IPS DF 19.7 (cell line): ENCODE measurements around the gene ZNF609.

Experiments
- DNase-seq: peaks from one replicate; pipeline ENCODE4 v3.0.0-alpha.2; 2013; ENCODE audit warnings: low read depth, low spot score

ZNF609 gene

DNA sequence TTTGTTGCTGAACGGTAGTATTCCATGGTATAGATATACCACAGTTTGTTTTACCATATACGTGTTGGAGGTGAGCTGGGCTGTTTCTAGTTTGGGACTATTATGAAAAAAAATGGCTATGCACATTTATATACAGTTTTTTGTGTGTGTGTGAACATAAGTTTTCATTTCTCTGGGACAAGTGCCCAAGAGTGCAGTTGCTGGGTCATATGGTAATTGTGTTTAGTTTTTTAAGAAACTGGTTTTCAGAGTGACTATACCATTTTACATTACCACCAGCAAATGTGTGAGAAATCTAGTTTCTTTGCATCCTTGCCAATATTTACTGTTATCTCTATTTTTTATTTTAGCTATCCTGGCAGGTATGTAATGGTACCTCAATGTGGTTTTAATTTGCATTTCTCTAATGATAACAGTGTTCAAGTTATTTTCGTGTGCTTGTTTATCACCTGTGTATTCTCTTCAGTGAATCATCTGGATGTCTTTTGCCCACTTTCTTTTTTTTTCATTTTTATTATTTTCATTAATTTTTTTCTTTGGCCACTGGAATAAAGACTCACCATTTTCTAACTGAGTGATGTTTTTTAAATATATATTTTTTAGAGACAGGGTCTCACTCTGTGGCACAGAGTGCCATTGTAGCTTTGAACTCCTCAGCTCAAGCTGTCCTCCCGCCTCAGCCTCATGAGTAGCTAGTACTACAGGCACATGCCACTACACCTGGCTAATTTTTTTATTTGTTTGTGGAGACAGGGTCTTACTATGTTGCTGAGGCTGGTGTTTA lies 75.3 kb downstream of the ZNF609 start:
- DNase-seq, result no peak

DNA sequence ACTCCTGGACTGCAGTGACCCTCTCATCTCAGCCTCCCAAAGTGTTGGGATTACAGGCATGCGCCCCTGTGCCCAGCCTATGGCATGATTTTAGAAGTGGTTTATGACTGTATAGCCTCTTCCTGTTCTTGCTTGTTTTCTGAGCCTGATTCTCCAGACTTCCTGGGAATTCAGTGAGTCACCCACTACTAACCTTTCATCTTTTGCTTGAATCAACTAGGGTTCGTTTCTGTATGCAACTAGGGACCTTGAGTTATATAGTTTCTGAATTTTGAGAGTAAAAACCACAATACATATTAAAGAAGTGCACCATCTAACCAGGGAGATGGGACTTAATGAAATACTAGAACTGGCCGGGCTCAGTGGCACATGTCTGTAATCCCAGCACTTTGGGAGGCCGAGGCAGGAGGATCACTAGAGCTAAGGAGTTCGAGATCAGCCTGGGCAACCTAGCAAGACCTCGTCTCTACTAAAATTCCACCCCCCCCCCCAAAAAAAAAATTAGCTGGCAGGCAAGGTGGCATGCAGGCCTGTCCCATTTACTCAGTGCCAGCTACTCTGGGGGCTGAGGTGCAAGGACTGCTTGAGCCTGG lies 76.0 kb downstream of the ZNF609 start:
- no peak for DNase-seq

DNA sequence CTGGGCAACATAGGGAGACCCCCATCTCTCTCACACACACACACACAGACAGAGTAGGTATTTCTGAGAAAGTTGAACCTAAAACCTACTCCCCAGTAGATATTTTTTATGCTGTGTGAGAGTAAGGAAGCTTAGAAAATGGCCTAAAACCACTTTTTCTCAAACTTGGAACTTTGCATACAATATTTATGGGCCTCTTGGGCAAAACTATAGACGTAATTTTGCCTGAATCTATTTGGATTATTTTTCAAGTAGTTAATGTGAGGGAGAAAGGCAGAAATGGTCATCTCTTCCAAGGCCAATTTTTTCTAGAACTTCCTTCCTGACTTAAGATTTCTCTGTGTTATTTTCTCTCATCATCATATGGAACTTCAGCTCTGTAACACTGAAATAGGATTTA lies 81.7 kb downstream of the ZNF609 start:
- no peak for DNase-seq

- no peak for DNase-seq
These were observed 84.1 kb downstream of the ZNF609 start for GRCh38 chr15:64544450-64544849.

GRCh38 chr15:64547275-64547674 lies 86.9 kb downstream of the ZNF609 start:
- DNase-seq, result no peak

GRCh38 chr15:64548235-64548634 lies 87.9 kb downstream of the ZNF609 start:
- no peak for DNase-seq

DNA sequence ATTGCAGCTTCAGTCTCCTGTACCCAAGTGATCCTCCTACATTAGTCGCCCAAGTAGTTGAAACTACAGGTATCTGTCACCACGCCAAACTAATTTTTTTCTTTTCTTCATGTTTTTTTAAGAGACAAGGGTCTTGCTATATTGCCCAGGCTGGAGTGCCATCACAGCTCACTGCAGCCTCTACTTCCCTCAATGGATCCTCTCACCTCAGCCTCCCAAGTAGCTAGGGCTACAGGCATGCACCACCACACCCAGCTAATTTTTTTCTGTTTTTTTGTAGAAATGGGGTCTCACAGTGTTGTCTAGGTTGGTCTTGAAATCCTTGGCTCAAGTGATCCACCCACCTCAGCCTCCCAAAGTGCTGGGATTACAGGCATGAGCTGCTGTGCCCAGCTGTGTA lies 89.5 kb downstream of the ZNF609 start:
- DNase-seq, result no peak

GRCh38 chr15:64552281-64552948 lies 92.0 kb downstream of the ZNF609 start:
- DNase-seq, result no peak

DNA sequence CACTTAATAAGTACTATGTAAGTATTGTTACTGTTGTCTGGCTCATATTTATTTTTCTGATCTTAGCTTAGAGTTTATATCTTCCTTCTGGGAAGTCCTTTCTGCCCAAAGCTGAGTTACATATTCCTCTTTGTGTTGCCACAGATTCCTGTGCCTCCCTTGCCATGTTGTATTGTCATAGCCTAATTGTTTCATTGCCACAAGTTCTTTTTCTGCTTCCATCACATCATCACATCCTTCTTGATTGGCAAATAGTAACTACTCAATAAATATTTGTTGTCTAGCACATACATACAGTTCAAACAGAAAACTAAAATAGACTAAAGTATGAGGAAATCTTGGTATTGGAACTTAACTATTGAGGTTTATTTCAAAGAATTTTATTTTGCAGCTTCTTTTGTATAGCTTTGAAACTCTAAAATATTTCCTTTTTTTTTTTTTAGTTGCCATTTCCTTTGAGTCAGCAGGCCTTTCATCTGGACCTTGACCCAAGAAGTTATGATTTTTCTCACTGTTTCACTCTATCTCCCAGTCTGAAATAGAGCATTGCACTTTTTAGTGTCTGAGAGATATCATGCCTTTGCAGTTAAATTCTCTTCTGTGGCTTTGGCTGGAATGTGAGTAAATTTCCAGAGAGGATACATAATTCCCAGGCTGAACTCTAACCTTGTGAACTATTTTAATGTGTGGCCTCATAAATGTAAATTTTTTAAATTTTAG lies 98.2 kb downstream of the ZNF609 start:
- no peak for DNase-seq

DNA sequence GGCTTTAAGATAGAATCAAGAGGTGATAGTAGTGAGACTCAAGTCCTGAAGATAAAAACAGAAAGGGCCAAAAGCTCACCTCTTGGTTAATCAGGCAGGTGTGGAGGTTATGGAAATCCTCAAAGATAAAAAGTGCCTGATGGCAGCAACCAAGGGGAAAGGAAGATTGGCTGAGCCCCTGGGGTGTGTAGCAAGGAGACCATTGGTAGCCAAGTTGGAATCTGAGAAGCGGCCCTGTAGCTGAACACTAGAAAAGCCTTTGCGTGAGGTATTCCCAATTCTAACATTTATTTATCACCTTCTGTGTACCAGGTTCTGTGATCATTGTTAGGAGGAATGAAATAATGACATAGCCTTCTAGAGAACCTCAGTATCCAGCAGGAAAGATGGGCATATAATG lies 98.9 kb downstream of the ZNF609 start:
- DNase-seq, result no peak

- no peak for DNase-seq
These were observed 100.1 kb downstream of the ZNF609 start for GRCh38 chr15:64560501-64560900.

- DNase-seq, result no peak
These were observed 100.6 kb downstream of the ZNF609 start for GRCh38 chr15:64560998-64561397.

GRCh38 chr15:64562003-64562640 lies 101.7 kb downstream of the ZNF609 start:
- no peak for DNase-seq

DNA sequence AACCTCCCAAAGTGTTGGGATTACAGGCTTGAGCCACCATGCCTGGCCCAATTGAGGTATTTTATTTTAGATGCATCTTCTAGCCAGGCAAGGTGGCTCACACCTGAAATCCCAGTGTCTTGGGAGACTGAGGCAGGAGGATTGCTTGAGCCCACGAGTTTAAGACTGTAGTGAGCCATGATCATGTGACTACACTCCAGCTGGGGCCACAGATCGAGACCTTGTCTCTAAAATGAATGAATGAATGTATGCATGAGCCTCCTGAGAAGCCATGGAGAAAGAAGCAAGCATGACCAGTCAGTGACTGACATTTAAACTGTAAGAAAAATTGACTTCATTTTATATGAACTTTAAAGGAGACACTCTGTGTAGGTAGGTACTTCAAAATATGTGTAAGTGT lies 105.7 kb downstream of the ZNF609 start:
- no peak for DNase-seq

DNA sequence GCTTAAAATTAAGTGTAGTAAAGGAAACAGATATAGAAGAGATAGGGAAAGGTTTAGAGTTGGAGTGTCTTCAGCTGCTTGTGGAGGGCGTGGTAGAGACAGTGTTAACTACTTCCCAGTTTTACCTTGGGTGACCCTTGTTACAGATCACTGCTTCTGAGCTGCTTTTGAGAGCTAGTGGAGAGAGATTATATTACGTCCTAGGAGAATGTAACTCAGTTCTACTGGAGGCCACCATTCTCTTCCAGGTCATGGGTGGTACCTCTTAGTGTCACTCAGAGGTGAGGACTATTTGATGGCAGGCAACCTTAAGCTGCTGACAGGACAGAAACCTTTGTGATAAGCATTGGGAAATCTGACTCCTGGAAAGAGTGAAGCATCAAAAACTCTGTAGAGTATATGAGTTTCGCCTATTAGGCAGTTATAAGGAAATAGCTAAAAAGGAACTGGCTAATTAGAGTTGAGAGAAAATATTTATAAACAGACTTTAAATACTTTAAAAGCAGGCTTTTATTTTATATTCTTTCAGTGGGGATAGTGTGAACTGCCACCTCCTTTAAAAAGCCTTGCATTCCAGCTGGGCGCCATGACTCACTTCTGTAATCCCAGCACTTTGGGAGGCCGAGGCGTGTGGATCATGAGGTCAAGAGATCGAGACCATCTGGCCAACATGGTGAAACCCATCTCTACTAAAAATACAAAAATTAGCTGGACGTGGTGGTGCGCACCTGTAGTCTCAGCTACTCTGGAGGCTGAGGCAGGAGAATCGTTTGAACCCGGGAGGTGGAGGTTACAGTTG lies 106.5 kb downstream of the ZNF609 start:
- no peak for DNase-seq

GRCh38 chr15:64568765-64569164 lies 108.4 kb downstream of the ZNF609 start:
- DNase-seq, result no peak

GRCh38 chr15:64571857-64572291 lies 111.5 kb downstream of the ZNF609 start:
- DNase-seq, result no peak

- no peak for DNase-seq
These were observed 112.5 kb downstream of the ZNF609 start for GRCh38 chr15:64572856-64573255.

DNA sequence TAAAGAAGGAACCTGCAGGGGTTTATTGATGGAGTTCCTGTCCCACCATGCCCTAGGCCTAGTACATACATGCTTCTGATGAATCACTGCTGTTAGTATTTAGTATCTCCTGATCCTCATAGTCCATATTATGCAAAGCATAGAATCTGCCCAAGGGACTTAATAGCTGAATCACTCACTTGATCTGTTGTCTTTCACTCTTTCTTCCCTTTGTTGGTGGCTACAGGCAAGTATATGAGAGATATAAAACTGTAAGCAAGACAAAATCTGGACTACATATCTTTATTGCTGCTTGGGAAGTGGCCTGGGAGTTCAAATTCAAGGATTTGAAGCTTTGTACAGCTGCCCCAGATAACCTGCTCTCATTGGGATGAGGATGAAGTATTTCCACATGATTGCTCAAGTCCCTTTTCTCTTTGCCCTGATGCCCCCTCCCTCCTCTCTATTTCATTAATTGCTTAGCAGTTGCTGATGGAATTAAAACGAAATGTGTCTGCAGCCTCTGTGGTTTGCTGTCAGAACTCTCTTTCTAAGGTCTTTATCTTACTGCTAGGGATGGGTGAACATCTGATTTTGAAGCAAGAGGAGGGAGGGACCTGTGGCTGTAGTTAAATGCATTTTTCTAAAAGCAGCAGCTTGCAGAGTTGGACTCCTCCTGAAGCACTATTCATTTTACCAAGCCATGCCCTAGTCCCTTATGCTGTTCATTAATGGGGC lies 114.1 kb downstream of the ZNF609 start:
- DNase-seq, result no peak

DNA sequence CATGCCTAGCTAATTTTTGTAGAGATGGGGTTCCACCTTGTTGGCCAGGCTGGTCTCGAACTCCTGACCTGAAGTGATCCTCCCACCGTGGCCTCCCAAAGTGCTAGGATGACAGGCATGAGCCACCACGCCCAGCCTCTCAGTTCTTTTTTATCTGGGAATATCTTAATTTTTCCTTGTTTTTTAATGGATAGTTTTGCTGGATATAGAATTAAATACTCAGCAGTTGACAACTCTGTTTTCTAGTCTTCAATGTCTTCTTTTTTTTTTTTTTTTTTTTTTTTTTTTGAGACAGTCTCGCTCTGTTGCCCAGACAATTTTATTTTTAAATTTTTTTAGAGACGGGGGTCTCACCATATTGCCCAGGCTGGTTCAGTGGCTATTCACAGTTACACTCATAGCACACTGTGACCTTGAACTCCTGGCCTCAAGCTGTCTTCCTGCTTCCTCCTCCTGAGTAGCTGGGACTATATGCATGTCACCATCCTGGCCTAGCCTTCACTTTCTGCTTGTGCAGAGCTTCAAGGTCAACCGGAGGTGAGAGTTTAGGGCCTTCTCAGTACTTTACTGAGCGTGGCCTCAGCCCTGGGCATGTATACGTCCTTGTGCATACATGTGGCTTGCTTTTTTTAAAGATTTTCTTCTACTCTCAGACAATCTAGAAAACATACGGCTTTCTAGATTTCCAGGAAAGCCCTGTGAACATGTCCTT lies 120.5 kb downstream of the ZNF609 start:
- DNase-seq, result no peak
